Endothelial cell of umbilical vein (primary cell): ENCODE measurements around the gene CIB2. TPM values are rescaled to one million over a fixed set of nuclear protein-coding genes. Genes with fewer than 3 reads are reported as not detected.

ENCODE experiments used
- BruUV-seq: library from RNA; stranded (reverse); fragments of 400-500 nt; replicated peaks from 2 replicates; lab custom pipeline; 2021; lab: Mats Ljungman, UMichigan
- CTCF ChIA-PET: fragments of 300-600, 350-600 bp; sonication (Branson Sonifier 250); formaldehyde crosslinking; loops from one replicate; lab custom pipeline; 2021; ENCODE audit warnings: antibody characterized with exemption, inconsistent platforms; lab: Charles Lee
- POLR2A ChIA-PET: fragments of 300-600, 350-600 bp; sonication (Branson Sonifier 250); formaldehyde crosslinking; loops from one replicate; lab custom pipeline; 2021; ENCODE audit warnings: antibody characterized with exemption, inconsistent platforms; lab: Charles Lee
- DNase-seq: peaks from one replicate; pipeline ENCODE4 v3.0.0-alpha.2; 2011; ENCODE audit warnings: low read depth, low spot score
- FAIRE-seq: peaks from 2 replicates; lab custom pipeline; 2011; peaks lifted over from hg19 to GRCh38; lab: Jason Lieb, UNC
- H2AFZ ChIP-seq: 2 replicates; pipeline ENCODE4 v1.6.0; 2012; ENCODE audit warnings: low read depth, low read length, control low read depth, inconsistent platforms
- H3K27ac ChIP-seq: 2 replicates; pipeline ENCODE4 v1.5.1; 2011; ENCODE audit warnings: low read depth, mild to moderate bottlenecking, control low read depth, low read length, moderate library complexity; ENCODE audit not compliant: insufficient read depth
- H3K27me3 ChIP-seq, 2 experiments: 2 replicates each; pipeline versions ENCODE4 v1.6.0 to v1.6.1; 2011; ENCODE audit warnings: low read length in 2 of 2, mixed read lengths in 1 of 2; ENCODE audit not compliant: control insufficient read depth in 2 of 2, insufficient read depth in 2 of 2
- H3K36me3 ChIP-seq, 2 experiments: 2 replicates in 1 of 2; 3 replicates in 1 of 2; pipeline ENCODE4 v1.5.1; 2011; ENCODE audit warnings: low read length in 2 of 2, mild to moderate bottlenecking in 1 of 2, moderate library complexity in 1 of 2; ENCODE audit not compliant: control insufficient read depth in 2 of 2, insufficient read depth in 2 of 2; ENCODE audit errors: extremely low read depth in 1 of 2
- H3K4me1 ChIP-seq: 3 replicates; pipeline ENCODE4 v1.5.1; 2011; ENCODE audit warnings: mild to moderate bottlenecking, low read length; ENCODE audit not compliant: control insufficient read depth, insufficient read depth; ENCODE audit errors: extremely low read depth
- H3K4me2 ChIP-seq: 2 replicates; pipeline ENCODE4 v1.6.1; 2011; ENCODE audit warnings: low read length, control low read depth, mixed read lengths; ENCODE audit not compliant: insufficient read depth
- H3K4me3 ChIP-seq, 3 experiments: fragments of 200-600 bp in 1 of 3; sonication (generic), shearing (Covaris generic) in 1 of 3; replicated peaks in 1 of 3; 2 replicates each; pipeline ENCODE4 v1.5.1; 2011 to 2016; ENCODE audit warnings: control low read depth in 3 of 3, low read length in 3 of 3, mild to moderate bottlenecking in 2 of 3, inconsistent platforms in 1 of 3, low read depth in 1 of 3, moderate library complexity in 1 of 3; ENCODE audit not compliant: insufficient read depth in 1 of 3
- H3K79me2 ChIP-seq: 2 replicates; pipeline ENCODE4 v1.6.0; 2012; ENCODE audit warnings: low read length, inconsistent platforms; ENCODE audit not compliant: control insufficient read depth, insufficient read depth
- H3K9ac ChIP-seq: replicated peaks from 2 replicates; pipeline ENCODE3; 2011; ENCODE audit warnings: low read length, control low read depth; ENCODE audit not compliant: insufficient read depth; ENCODE audit errors: extremely low read depth
- H3K9me1 ChIP-seq: replicated peaks from 3 replicates; pipeline ENCODE4 v1.6.0; 2011; ENCODE audit warnings: mild to moderate bottlenecking, low read length; ENCODE audit not compliant: control insufficient read depth, insufficient read depth; ENCODE audit errors: extremely low read depth
- H3K9me3 ChIP-seq: replicated peaks from 2 replicates; pipeline ENCODE4 v1.5.1; 2012; ENCODE audit warnings: low read length, inconsistent platforms; ENCODE audit not compliant: control insufficient read depth, insufficient read depth
- H4K20me1 ChIP-seq: replicated peaks from 2 replicates; pipeline ENCODE3; 2011; ENCODE audit warnings: mild to moderate bottlenecking, low read length; ENCODE audit not compliant: control insufficient read depth, insufficient read depth; ENCODE audit errors: extremely low read depth
- CTCF ChIP-seq, 2 donors: IDR thresholded peaks; 1 replicate in 1 of 2; 2 replicates in 1 of 2; pipeline ENCODE4 v1.5.1; 2011; ENCODE audit warnings: low read length in 2 of 2, mild to moderate bottlenecking in 2 of 2, moderate library complexity in 2 of 2, control low read depth in 1 of 2, inconsistent platforms in 1 of 2, low read depth in 1 of 2; ENCODE audit not compliant: insufficient read depth in 1 of 2; ENCODE audit errors: extremely low read depth in 1 of 2
- EZH2 ChIP-seq: IDR thresholded peaks from 2 replicates; pipeline ENCODE4 v1.6.1; 2012; ENCODE audit warnings: borderline replicate concordance, low read depth, mild to moderate bottlenecking, moderate library complexity, low read length, inconsistent platforms; ENCODE audit not compliant: severe bottlenecking
- FOS ChIP-seq: IDR thresholded peaks from 2 replicates; pipeline ENCODE4 v1.6.1; 2011; ENCODE audit warnings: mild to moderate bottlenecking, low read length, moderate library complexity, borderline replicate concordance; ENCODE audit not compliant: insufficient read depth
- GATA2 ChIP-seq: IDR thresholded peaks from 2 replicates; pipeline ENCODE4 v1.7.0; 2011; ENCODE audit warnings: low read depth, mild to moderate bottlenecking, moderate library complexity, mixed read lengths, low read length; ENCODE audit not compliant: insufficient read length, insufficient read depth
- JUN ChIP-seq: IDR thresholded peaks from 2 replicates; pipeline ENCODE4 v1.6.1; 2011; ENCODE audit warnings: borderline replicate concordance, low read depth; ENCODE audit not compliant: insufficient read length, insufficient read depth
- MAX ChIP-seq: IDR thresholded peaks from 2 replicates; pipeline ENCODE4 v1.6.1; 2011; ENCODE audit not compliant: insufficient read depth, insufficient read length
- MYC ChIP-seq: IDR thresholded peaks from one replicate; pipeline ENCODE4 v1.6.1; 2011; ENCODE audit warnings: mild to moderate bottlenecking, low read depth, low read length
- POLR2A ChIP-seq: IDR thresholded peaks from 2 replicates; pipeline ENCODE4 v1.6.1; 2012; ENCODE audit warnings: low read depth, mild to moderate bottlenecking, control low read depth, low read length
- POLR2AphosphoS5 ChIP-seq: IDR thresholded peaks from 2 replicates; pipeline ENCODE4 v1.6.1; 2012; ENCODE audit warnings: low read depth, mild to moderate bottlenecking, control low read depth, low read length, moderate library complexity; ENCODE audit not compliant: insufficient read depth
- dilution Hi-C: fragments of 300-500 bp; cut with MboI; formaldehyde crosslinking; loops from one replicate; pipeline ENCODE4 v1.15.0; 2019; ENCODE audit warnings: low sequenced_read_pairs; ENCODE audit not compliant: extremely low pct_ligation_motif_present
- intact Hi-C: fragments of 100-400 bp; cut with micrococcal nuclease; formaldehyde crosslinking; loops from one replicate; pipeline ENCODE4 v1.10.0; 2022
- polyA plus RNA-seq, 4 experiments: library from polyadenylated mRNA; depleted of rRNA in 3 of 4; stranded (reverse) in 3 of 4; unstranded in 1 of 4; fragments of >200 nt; gene quantifications; 2 replicates each; pipeline versions ENCODE4 v1.2.1 to v1.2.3, GENCODE V29; 2011 to 2012; ENCODE audit warnings: missing spikeins in 1 of 4
- total RNA-seq: library from RNA; stranded (reverse); gene quantifications from 2 replicates; pipeline ENCODE4 v1.2.3, GENCODE V29; 2021

The CIB2 gene
- total and polyA plus RNA-seq, 2 donors (not counting 3 experiments of a cell fraction or from before 2014, with no cell fraction given), result 4.0 to 7.7 TPM

- FAIRE-seq (no peak), DNase-seq (no peak)
- no peak overlapping the region for H3K4me2 ChIP-seq
- no peaks in the 10 kb centered on the region for H3K36me3 ChIP-seq
- H3K4me1 ChIP-seq, result peaks cover 44% of the 10 kb centered on the region
- intact Hi-C loops (no loop called here), dilution Hi-C loops (no loop called here)
- H3K9ac ChIP-seq, result no peak overlapping the region
- no peaks in the 10 kb centered on the region for H3K9me1 ChIP-seq
- peaks cover 72% of the 10 kb centered on the region for H3K79me2 ChIP-seq
- H4K20me1 ChIP-seq, result no peaks in the 10 kb centered on the region
- H2AFZ ChIP-seq, result no peak overlapping the region
- CTCF ChIA-PET, result interaction anchor here (1.7 to 2.4 kb wide), 3 partner anchors 9 to 16 kb away, joined by 4 to 25 read pairs (median 9); no protein-coding TSS in a partner anchor
- no peaks in the 10 kb centered on the region for H3K9me3 ChIP-seq
- H3K27me3 ChIP-seq, result no peaks in the 10 kb centered on the region
- H3K27ac ChIP-seq, result no peak overlapping the region
- H3K4me3 ChIP-seq, result no peak overlapping the region
- no TSS peak for BruUV-seq
- POLR2A ChIA-PET, result no interaction called here
- TF ChIP-seq POLR2AphosphoS5, result no peak
- TF ChIP-seq JUN, result no peak
- no peak for TF ChIP-seq EZH2
- no peak for TF ChIP-seq FOS
- no peak for TF ChIP-seq GATA2
- no peak for TF ChIP-seq MYC
- no peak for TF ChIP-seq POLR2A
- no peak for TF ChIP-seq CTCF (IDR thresholded peaks at IDR 0.05; ENCODE audit: extremely low read depth in 1 of 2, insufficient read depth in 1 of 2, low read depth in 1 of 2, low read length in 2 of 2)
- no peak for TF ChIP-seq MAX
These were observed 71.0 kb downstream of the CIB2 start for GRCh38 chr15:78060232-78060631.
